ENCODE measurements around the gene SIL1.
"Not testable (repeated sequence)": the region's sequence is repeated elsewhere in the genome, so short reads cannot be mapped to it uniquely, and the experiment has no call there.

Gene SIL1

GRCh38 chr5:139197710-139198669 is at the start of gene SIL1:
TSS of gene SIL1 (minus strand) at chr5:139198368. CDS start at chr5:139127843, 70,525 bp downstream.
- DNase-seq, result peak; percentile 97

GRCh38 chr5:139246394-139246793 is 48.2 kb upstream of the SIL1 start:
- DNase-seq, result peak; percentile 4

- no peak for DNase-seq
Measured at GRCh38 chr5:139245637-139246339, 47.6 kb upstream of the SIL1 start.

- no peak for DNase-seq
Measured at GRCh38 chr5:139243425-139243970, 45.3 kb upstream of the SIL1 start.

- no peak for DNase-seq
Measured at GRCh38 chr5:139241139-139241538, 43.0 kb upstream of the SIL1 start.

GRCh38 chr5:139236479-139236878 is 38.3 kb upstream of the SIL1 start:
- DNase-seq, result no peak

GRCh38 chr5:139232147-139232724 is 34.1 kb upstream of the SIL1 start:
- no peak for DNase-seq

GRCh38 chr5:139228201-139228803 is 30.1 kb upstream of the SIL1 start:
- DNase-seq, result no peak

- DNase-seq, result no peak
Measured at GRCh38 chr5:139226131-139226530, 28.0 kb upstream of the SIL1 start.

- DNase-seq, result no peak
Measured at GRCh38 chr5:139223481-139223880, 25.3 kb upstream of the SIL1 start.

GRCh38 chr5:139222346-139222745 is 24.2 kb upstream of the SIL1 start:
- DNase-seq, result no peak

GRCh38 chr5:139218038-139218437 is 19.9 kb upstream of the SIL1 start:
- DNase-seq, result not testable (repeated sequence)

- DNase-seq, result no peak
Measured at GRCh38 chr5:139215107-139215975, 17.2 kb upstream of the SIL1 start.

- no peak for DNase-seq
Measured at GRCh38 chr5:139214646-139215045, 16.5 kb upstream of the SIL1 start.

GRCh38 chr5:139212906-139213305 is 14.7 kb upstream of the SIL1 start:
- no peak for DNase-seq

- DNase-seq, result no peak
Measured at GRCh38 chr5:139212486-139212885, 14.3 kb upstream of the SIL1 start.

- DNase-seq, result no peak
Measured at GRCh38 chr5:139210585-139210984, 12.4 kb upstream of the SIL1 start.

- no peak for DNase-seq
Measured at GRCh38 chr5:139207297-139208000, 9.3 kb upstream of the SIL1 start.

GRCh38 chr5:139205586-139205985 is 7.4 kb upstream of the SIL1 start:
- no peak for DNase-seq

GRCh38 chr5:139205124-139205523 is 7.0 kb upstream of the SIL1 start:
- DNase-seq, result no peak

- DNase-seq, result no peak
Measured at GRCh38 chr5:139204196-139204595, 6.0 kb upstream of the SIL1 start.

Measured in CD4-positive, alpha-beta T cell treated with Interleukin-21 for 1 hour (primary cell).